GM18951 (cell line): ENCODE data around the gene TARDBP.
"Not testable (repeated sequence)": the region's sequence is repeated elsewhere in the genome, so short reads cannot be mapped to it uniquely, and the experiment has no call there.

ENCODE experiments used
- POLR2A ChIP-seq: IDR thresholded peaks from 4 replicates; pipeline ENCODE4 v1.6.1; 2011; ENCODE audit warnings: mild to moderate bottlenecking; ENCODE audit not compliant: insufficient read length, insufficient read depth; ENCODE audit errors: extremely low read depth
- in situ Hi-C: fragments of 300-500 bp; cut with MboI; formaldehyde crosslinking; loops from one replicate; pipeline ENCODE4 v1.12.0; 2022; ENCODE audit warnings: low sequenced_read_pairs, mixed read lengths, inconsistent platforms; ENCODE audit not compliant: unreplicated experiment

TARDBP gene

DNA sequence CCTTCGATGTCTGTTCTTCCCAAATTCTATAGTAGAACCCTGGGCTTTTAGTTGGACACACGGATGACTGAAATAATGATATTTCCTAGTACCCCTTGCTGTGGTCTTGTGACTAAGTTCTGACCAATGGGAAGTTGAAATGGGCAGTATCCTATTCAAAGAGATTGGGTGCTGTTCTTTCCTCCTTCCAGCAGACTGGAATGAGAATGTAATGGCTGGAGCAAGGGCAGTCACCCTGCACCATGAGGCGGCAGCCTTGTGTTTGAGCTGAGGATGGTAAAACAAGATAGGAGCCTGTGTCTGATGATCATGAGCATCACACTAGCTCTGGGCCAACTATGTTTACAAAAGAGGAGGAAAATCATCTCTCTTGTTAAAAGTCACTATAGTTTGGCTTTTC lies 52.5 kb downstream of the TARDBP start:
- in situ Hi-C loops: no loop called here
- no peak for TF ChIP-seq POLR2A

DNA sequence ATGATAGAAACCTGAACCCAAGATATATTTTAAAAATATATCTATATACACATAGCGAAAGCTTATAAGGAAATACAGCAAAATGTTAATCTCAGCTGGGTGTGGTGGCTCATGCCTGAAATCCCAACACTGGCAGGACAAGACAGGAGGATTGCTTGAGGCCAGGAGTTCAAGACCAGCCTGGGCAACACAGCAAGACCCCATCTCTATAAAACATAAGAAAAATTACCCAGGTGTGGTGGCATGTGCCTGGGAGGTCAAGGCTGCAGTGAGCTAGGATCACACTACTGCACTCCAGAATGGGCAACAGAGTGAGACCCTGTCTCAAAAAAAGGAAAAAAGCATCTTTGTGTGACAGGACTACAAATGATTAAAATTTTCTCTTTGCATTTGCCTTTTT lies 53.3 kb downstream of the TARDBP start:
- no peak for TF ChIP-seq POLR2A
- in situ Hi-C loops: no loop called here

- TF ChIP-seq POLR2A: no peak
- in situ Hi-C loops: no loop called here
Measured at GRCh38 chr1:11067716-11068599, 55.5 kb downstream of the TARDBP start.

- no peak for TF ChIP-seq POLR2A
- in situ Hi-C loops: no loop called here
Measured at GRCh38 chr1:11068600-11069473, 56.4 kb downstream of the TARDBP start.

- no peak for TF ChIP-seq POLR2A
- in situ Hi-C loops: no loop called here
Measured at GRCh38 chr1:11070876-11071275, 58.4 kb downstream of the TARDBP start.

DNA sequence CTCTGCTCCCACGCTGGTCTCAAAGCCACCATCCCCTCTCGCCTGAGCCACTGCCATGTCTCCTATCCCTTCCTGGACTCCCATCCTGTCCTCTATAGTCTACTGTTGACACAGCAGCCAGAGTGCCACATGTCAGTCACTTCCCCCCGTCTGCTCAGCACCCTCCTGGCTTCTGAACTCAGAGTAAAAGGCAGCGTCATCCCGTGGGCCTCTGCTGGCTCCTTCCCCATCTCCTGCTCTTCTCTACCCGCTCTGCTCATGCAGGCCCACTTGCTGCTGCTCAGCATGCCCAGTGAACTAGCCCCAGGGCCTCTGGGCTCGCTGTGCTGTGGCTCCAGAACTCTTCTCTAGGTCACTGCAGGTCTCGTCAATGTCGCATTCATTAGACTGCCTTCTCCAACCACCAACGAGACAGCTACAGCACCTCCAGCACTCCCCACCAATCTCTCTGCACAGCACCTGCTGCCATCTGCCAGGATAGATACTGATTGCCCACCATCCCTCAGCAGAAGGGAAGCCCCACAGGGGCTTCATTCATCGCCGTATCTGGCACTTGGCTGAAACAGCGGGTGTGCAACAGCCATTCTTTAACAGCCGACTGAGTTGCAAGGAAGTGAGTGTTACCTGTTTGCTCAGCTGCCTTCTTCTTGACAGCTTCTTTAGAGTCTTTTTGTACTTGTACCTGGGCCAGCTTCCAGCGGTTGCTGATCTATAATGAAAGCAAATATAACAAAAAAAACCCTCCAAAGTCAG lies 59.2 kb downstream of the TARDBP start:
- in situ Hi-C loops: no loop called here

DNA sequence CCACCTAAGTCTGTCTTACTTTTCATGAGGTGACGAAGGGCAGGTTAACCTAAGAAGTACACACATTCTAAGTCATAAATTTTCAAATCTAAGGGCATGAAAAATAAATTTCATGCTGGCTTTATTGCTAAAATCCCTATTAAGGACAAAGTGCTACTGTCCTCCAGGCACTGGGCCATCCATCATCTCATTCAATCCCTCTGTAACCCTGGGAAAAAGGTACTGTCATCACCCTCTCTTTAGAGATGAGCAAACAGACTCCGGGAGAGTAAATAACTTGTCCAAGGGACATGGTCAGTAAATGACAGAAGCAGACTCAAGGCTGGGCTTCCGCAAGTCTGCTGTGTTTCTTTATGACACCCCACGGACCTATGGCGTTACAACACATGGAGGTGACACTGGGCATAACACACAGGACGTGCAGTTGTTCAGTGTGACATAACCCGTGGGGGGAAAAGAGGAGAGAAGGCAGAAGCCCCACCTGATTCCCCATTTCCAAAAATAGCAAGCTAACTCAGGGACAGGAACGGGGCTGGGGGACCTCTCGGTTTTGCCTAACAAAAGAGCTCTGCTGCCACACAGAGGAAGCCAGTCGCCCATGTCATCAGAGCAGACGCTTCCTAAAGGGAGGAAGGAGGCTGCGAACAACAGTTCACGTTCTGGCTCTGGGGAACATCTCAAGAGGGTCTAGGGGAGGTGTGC lies 59.9 kb downstream of the TARDBP start:
- no peak for TF ChIP-seq POLR2A
- in situ Hi-C loops: no loop called here

More for the DNA sequence above, 59.2 kb downstream of the TARDBP start:
- TF ChIP-seq POLR2A: no peak

DNA sequence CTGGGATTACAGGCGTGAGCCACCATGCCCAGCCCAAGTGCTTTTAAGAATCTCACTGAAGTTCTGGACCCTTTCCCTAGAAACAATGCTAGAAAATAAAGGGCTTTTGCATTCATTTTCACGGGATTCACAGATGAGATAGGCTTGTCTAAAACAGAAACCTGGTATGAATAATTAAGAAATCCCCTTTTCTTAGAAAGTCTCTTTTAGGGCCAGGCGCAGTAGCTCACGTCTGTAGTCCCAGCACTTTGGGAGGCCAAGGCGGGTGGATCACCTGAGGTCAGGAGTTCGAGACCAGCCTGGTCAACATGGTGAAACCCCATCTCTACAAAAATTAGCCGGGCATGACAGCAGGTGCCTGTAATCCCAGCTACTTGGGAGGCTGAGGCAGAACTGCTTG lies 60.9 kb downstream of the TARDBP start:
- in situ Hi-C loops: not testable (repeated sequence)
